ENCODE measurements around the gene PSEN1. TPM values are rescaled to one million over a fixed set of nuclear protein-coding genes. Genes with fewer than 3 reads are reported as not detected.

The PSEN1 gene
- total RNA-seq, 1 experiment from 2014 or later: 49.9 TPM

- no CpG with 5 or more reads among the region's 6 CpGs for WGBS (ENCODE audit: extremely low coverage, insufficient read length, low lambda C conversion rate)
- Histone ChIP-seq H3K27ac (ENCODE audit: insufficient read length, low read depth, low read length) (no peak overlapping the region), H3K4me1 (ENCODE audit: insufficient read depth, low read length) (no peaks in the 10 kb centered on the region), H4K91ac (ENCODE audit: insufficient read length, low read depth, low read length) (no peak overlapping the region), H3K23ac (ENCODE audit: insufficient read length, low read depth, low read length) (no peak overlapping the region), H4K20me1 (ENCODE audit: control insufficient read depth, insufficient read depth, insufficient read length) (no peaks in the 10 kb centered on the region), H3K79me1 (ENCODE audit: insufficient read depth, low read depth, low read length, poor library complexity, severe bottlenecking) (no peaks in the 10 kb centered on the region), H3K14ac (ENCODE audit: insufficient read depth, low read length) (no peak overlapping the region), H3K18ac (ENCODE audit: insufficient read length, low read depth, low read length) (no peak overlapping the region), H3K9me3 (ENCODE audit: control insufficient read depth, low read depth, low read length) (no peaks in the 10 kb centered on the region), H2BK20ac (ENCODE audit: low read depth, low read length, poor library complexity, severe bottlenecking) (no peak overlapping the region), H3K9ac (ENCODE audit: extremely low read depth, insufficient read length, low read length) (no peak overlapping the region), H3K56ac (ENCODE audit: insufficient read length, low read depth, low read length) (no peak overlapping the region), H3K23me2 (ENCODE audit: insufficient read length, low read depth, low read length, poor library complexity, severe bottlenecking) (no peaks in the 10 kb centered on the region), H2BK5ac (ENCODE audit: insufficient read length, low read length) (no peak overlapping the region), H2BK15ac (ENCODE audit: low read depth, low read length) (no peak overlapping the region), H3T11ph (ENCODE audit: low read length) (no peak overlapping the region), H2BK120ac (ENCODE audit: low read depth, low read length, poor library complexity, severe bottlenecking) (no peak overlapping the region), H2BK12ac (ENCODE audit: insufficient read length, low read depth, low read length) (no peak overlapping the region), H2AK5ac (ENCODE audit: insufficient read length, low read length) (no peak overlapping the region), H4K8ac (replicated peaks; ENCODE audit: insufficient read length, low read depth, low read length) (no peak overlapping the region), H3K4me2 (ENCODE audit: insufficient read depth, insufficient read length, low read length) (no peak overlapping the region), H2AFZ (ENCODE audit: low read length) (no peak overlapping the region), H4K5ac (ENCODE audit: insufficient read length, low read depth, low read length) (no peak overlapping the region), H3K4ac (ENCODE audit: low read depth, low read length) (no peak overlapping the region), H3K79me2 (ENCODE audit: insufficient read depth, low read length) (no peaks in the 10 kb centered on the region), H3K27me3 (ENCODE audit: insufficient read depth, low read length) (no peaks in the 10 kb centered on the region)
- Mint-ChIP-seq H3K4me1 (peaks cover 10 to 11% of the 10 kb centered on the region in 2 experiments), H3K9me3 (peaks cover 0 to 2% of the 10 kb centered on the region in 2 experiments; a peak in 1 of 5 replicates), H3K4me3 (no peak overlapping the region), H3K27ac (0 out of 7 replicates have a peak overlapping the region, but pooled peaks of 1 of the 3 experiments have one; percentile 6), H3K27me3 (ENCODE audit: low read depth) (peaks cover 32% of the 10 kb centered on the region), H3K36me3 (ENCODE audit: insufficient read depth in 1 of 3, low read depth in 3 of 3) (peaks cover 4 to 5% (median 5%) of the 10 kb centered on the region in 3 experiments; a peak in 4 of 7 replicates)
- no peak for DNase-seq
- TF ChIP-seq CTCF (conservative IDR thresholded peaks at IDR 0.05): no peak
Observed at GRCh38 chr14:73267474-73267873, 131.2 kb downstream of the PSEN1 start.
